Measurements from ENCODE around the gene SLC26A6. TPM values are rescaled to one million over a fixed set of nuclear protein-coding genes. Genes with fewer than 3 reads are reported as not detected.
A peak's percentile ranks its signal among the peaks of the same experiment; 100 is the strongest.

Gene SLC26A6
- total and polyA plus RNA-seq, 2 of the 13 experiments (the other 11 are each of a cell fraction or from before 2014, with no cell fraction given): 40.7 to 184 TPM

GRCh38 chr3:48607519-48607918 lies 27.7 kb downstream of the SLC26A6 start:
- Histone ChIP-seq H2AFZ (ENCODE audit: low read length) (no peak overlapping the region), H3K9me3 (ENCODE audit: low read length) (no peaks in the 10 kb centered on the region), H3K4me3 (replicated peaks in 1 of 3; ENCODE audit: insufficient read depth in 1 of 3, low read depth in 2 of 3, low read length in 3 of 3) (peak overlapping the region in 1 of 3 experiments; percentile 96; a peak in 1 of 6 replicates), H3K4me1 (ENCODE audit: insufficient read depth, low read length) (peaks cover 51% of the 10 kb centered on the region), H3K36me3 (replicated peaks in 1 of 2; ENCODE audit: control insufficient read depth in 1 of 2, insufficient read depth in 2 of 2, low read length in 2 of 2) (peaks cover 24 to 44% of the 10 kb centered on the region in 2 experiments), H3K4me2 (ENCODE audit: low read depth, low read length) (peak overlapping the region; percentile 82; the same call in 1 of the 2 replicates), H3K79me2 (ENCODE audit: insufficient read depth, low read length) (peaks cover 22% of the 10 kb centered on the region), H4K20me1 (ENCODE audit: insufficient read depth, low read length) (peaks cover 6% of the 10 kb centered on the region; the same call in 1 of the 2 replicates), H3K27ac (ENCODE audit: extremely low read length, insufficient read depth, low read length) (no peak overlapping the region), H3K27me3 (ENCODE audit: control insufficient read depth in 1 of 2, insufficient read depth in 2 of 2, low read length in 2 of 2) (no peaks in the 10 kb centered on the region; a peak in 1 of 5 replicates), H3K9ac (ENCODE audit: insufficient read depth, low read depth, low read length) (no peak overlapping the region)
- BruUV-seq (replicated peaks): no TSS peak
- POLR2A ChIA-PET: no interaction called here
- no peak for ATAC-seq
- in situ Hi-C loops (cut with HindIII; ENCODE audit: extremely low pct_ligation_motif_present, low pct_unique_long_range_greater_than_20kb): no loop called here
- 97% methylated on average over 5 of the region's 5 CpGs for WGBS (ENCODE audit: low lambda C conversion rate)
- no peak for DNase-seq (ENCODE audit: low spot score)
- CTCF ChIA-PET (ENCODE audit: low intra/inter-chr PET ratio, low total read pairs): no interaction called here
- FAIRE-seq: no peak
- TF ChIP-seq CBFB (CRISPR knock-in tag; IDR thresholded peaks at IDR 0.05) (no peak), RELA (CRISPR knock-in tag; IDR thresholded peaks at IDR 0.05) (no peak), BORCS8-MEF2B (CRISPR knock-in tag; IDR thresholded peaks at IDR 0.05) (no peak), ATF7 (IDR thresholded peaks at IDR 0.05) (0 out of 2 replicates have a peak, but pooled peaks have one; percentile 13), ATF7 (CRISPR knock-in tag; IDR thresholded peaks at IDR 0.05) (no peak), TBX2 (CRISPR knock-in tag; IDR thresholded peaks at IDR 0.05; ENCODE audit: borderline replicate concordance) (no peak), BCL6 (CRISPR knock-in tag; IDR thresholded peaks at IDR 0.05) (no peak)
- intact Hi-C loops (cut with micrococcal nuclease; ENCODE audit: unreplicated experiment): no loop called here

- CTCF ChIA-PET (ENCODE audit: low intra/inter-chr PET ratio, low total read pairs): no interaction called here
- H2AFZ ChIP-seq (ENCODE audit: low read length): no peak overlapping the region
- no peak overlapping the region for H3K9ac ChIP-seq (ENCODE audit: insufficient read depth, low read depth, low read length)
- TF ChIP-seq ATRX (CRISPR knock-in tag; IDR thresholded peaks at IDR 0.05; ENCODE audit: borderline replicate concordance) (no peak), ZBTB3 (CRISPR knock-in tag; IDR thresholded peaks at IDR 0.05; ENCODE audit: borderline replicate concordance, low read depth) (no peak), IRF1 (CRISPR knock-in tag; IDR thresholded peaks at IDR 0.05; ENCODE audit: low read depth) (no peak)
- TF ChIP-seq, protein P1, sequence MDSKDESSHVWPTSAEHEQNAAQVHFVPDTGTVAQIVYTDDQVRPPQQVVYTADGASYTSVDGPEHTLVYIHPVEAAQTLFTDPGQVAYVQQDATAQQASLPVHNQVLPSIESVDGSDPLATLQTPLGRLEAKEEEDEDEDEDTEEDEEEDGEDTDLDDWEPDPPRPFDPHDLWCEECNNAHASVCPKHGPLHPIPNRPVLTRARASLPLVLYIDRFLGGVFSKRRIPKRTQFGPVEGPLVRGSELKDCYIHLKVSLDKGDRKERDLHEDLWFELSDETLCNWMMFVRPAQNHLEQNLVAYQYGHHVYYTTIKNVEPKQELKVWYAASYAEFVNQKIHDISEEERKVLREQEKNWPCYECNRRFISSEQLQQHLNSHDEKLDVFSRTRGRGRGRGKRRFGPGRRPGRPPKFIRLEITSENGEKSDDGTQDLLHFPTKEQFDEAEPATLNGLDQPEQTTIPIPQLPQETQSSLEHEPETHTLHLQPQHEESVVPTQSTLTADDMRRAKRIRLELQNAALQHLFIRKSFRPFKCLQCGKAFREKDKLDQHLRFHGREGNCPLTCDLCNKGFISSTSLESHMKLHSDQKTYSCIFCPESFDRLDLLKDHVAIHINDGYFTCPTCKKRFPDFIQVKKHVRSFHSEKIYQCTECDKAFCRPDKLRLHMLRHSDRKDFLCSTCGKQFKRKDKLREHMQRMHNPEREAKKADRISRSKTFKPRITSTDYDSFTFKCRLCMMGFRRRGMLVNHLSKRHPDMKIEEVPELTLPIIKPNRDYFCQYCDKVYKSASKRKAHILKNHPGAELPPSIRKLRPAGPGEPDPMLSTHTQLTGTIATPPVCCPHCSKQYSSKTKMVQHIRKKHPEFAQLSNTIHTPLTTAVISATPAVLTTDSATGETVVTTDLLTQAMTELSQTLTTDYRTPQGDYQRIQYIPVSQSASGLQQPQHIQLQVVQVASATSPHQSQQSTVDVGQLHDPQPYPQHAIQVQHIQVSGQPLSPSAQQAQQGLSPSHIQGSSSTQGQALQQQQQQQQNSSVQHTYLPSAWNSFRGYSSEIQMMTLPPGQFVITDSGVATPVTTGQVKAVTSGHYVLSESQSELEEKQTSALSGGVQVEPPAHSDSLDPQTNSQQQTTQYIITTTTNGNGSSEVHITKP (CRISPR knock-in tag; IDR thresholded peaks at IDR 0.05; ENCODE audit: low read depth): no peak
These were observed 33.7 kb downstream of the SLC26A6 start for GRCh38 chr3:48601622-48601994.

More at GRCh38 chr3:48601622-48601994, 33.7 kb downstream of the SLC26A6 start:
- no peak for FAIRE-seq
- no peak overlapping the region for H3K4me3 ChIP-seq (replicated peaks in 1 of 3; ENCODE audit: insufficient read depth in 1 of 3, low read depth in 2 of 3, low read length in 3 of 3)
- H3K4me2 ChIP-seq (ENCODE audit: low read depth, low read length): no peak overlapping the region
- POLR2A ChIA-PET: interaction anchor here (1.2 kb wide), 1 partner anchor 33 kb away, joined by 3 read pairs; the partner anchor contains the start of gene SLC26A6
- no peak for ATAC-seq
- in situ Hi-C loops (cut with HindIII; ENCODE audit: extremely low pct_ligation_motif_present, low pct_unique_long_range_greater_than_20kb) (no loop called here), intact Hi-C loops (cut with micrococcal nuclease; ENCODE audit: unreplicated experiment) (no loop called here)
- no TSS peak for BruUV-seq (replicated peaks)
- H3K27ac ChIP-seq (ENCODE audit: extremely low read length, insufficient read depth, low read length): no peak overlapping the region
- H4K20me1 ChIP-seq (ENCODE audit: insufficient read depth, low read length): peaks cover 14% of the 10 kb centered on the region; the same call in 1 of the 2 replicates
- peaks cover 52 to 84% of the 10 kb centered on the region in 2 experiments for H3K36me3 ChIP-seq (replicated peaks in 1 of 2; ENCODE audit: control insufficient read depth in 1 of 2, insufficient read depth in 2 of 2, low read length in 2 of 2)
- H3K79me2 ChIP-seq (ENCODE audit: insufficient read depth, low read length): no peaks in the 10 kb centered on the region
- peaks cover 27% of the 10 kb centered on the region for H3K4me1 ChIP-seq (ENCODE audit: insufficient read depth, low read length)
- WGBS (ENCODE audit: low lambda C conversion rate): 100% methylated on average over 2 of the region's 2 CpGs
- no peaks in the 10 kb centered on the region for H3K9me3 ChIP-seq (ENCODE audit: low read length)
- H3K27me3 ChIP-seq (ENCODE audit: control insufficient read depth in 1 of 2, insufficient read depth in 2 of 2, low read length in 2 of 2): no peaks in the 10 kb centered on the region
- no peak for DNase-seq (ENCODE audit: low spot score)

Data from HepG2 (cell line).